DMS 273 treated with DMSO at 0.1 percent for 48 hours (cell line): ENCODE measurements around the gene KNCN.

Experiments
- DNase-seq: peaks from one replicate; lab custom pipeline; 2025; lab: John Stamatoyannopoulos, UW

Gene KNCN

DNA sequence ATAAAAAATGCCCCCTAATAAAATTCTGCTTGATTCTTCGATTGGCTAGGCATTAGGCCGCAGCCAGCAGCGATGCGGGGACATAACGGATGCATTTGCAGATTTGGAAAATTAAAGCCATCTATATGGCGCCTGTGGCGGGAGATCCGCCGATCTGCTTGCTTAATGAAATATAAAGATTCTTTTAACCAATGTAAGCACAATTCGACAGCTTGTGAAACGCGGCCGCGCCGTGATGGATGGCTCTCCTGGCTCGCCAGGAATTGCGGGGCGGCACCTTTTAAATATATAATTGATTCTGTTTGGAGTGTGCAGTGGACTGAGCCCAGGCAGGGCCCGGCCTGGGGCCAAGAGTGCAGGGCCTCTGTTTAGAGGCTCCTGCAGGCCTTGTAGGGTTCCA lies 53.8 kb downstream of the KNCN start:
- no peak for DNase-seq

DNA sequence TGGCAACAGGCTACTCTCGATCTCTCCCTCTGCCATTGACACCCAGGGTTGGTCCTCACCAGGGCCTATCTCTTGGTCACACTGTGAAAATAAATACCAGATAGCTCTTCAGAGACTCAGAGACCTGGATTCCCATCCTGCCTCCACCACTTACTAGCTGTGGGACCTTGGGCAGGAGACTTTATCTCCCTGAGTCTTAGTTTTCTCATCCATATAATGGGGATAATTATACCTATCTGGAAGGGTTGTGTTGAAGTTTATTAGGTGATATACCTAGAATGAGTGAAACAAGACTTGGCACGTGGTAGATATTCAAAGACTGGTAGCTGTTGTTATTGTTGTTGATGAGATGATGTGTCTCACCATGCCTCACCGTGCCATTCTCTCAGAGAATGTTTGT lies 54.4 kb downstream of the KNCN start:
- DNase-seq, result no peak

DNA sequence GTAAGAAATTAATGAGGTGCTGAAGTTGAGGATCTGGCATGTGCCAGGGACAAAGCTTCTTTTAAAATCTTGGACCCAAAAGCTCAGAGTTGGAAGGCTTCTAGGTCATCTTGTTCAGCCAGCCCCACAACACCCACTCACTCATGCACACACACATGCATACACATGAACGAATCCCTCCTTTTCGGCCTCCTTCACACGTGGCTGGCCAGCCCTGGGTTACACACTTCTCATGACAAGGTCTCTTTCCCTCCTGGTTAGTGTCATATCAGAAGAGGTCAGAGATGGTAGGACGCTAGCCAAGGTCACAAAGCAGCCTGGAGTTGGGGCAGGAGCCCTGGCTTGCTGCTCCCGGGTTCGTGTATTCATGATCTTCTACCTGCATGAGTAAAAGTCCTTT lies 54.9 kb downstream of the KNCN start:
- no peak for DNase-seq

DNA sequence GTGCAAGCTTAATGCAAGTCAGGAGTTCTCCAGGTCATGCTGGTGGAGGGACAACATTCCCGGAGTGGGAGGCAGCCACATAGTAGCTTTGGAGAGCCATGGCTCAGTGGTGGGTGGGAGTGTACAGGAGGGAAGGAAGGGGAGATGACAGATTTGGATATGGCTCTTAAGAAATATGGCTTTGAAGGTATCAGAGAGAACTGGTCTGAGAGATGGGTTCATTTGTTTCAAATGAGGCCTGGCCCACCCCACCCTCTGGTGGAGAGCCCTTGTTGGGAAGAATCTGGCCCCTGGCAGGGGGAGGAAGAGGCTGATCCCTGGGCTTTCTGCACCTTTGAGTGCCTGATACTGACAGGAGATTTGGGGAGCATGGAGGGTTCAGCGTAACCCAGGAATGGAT lies 55.7 kb downstream of the KNCN start:
- DNase-seq, result no peak
